Stimulated activated CD8-positive, alpha-beta memory T cell treated with anti-CD3 and anti-CD28 coated beads, Interleukin-15, amount 100 ng/mL, for 4 hours (primary cell): ENCODE measurements around the gene SALL3.

Source experiments
- DNase-seq, 2 donors: peaks; one replicate each; pipeline ENCODE4 v3.0.0-alpha.2; 2020; ENCODE audit warnings: low read depth in 2 of 2

SALL3 gene

DNA sequence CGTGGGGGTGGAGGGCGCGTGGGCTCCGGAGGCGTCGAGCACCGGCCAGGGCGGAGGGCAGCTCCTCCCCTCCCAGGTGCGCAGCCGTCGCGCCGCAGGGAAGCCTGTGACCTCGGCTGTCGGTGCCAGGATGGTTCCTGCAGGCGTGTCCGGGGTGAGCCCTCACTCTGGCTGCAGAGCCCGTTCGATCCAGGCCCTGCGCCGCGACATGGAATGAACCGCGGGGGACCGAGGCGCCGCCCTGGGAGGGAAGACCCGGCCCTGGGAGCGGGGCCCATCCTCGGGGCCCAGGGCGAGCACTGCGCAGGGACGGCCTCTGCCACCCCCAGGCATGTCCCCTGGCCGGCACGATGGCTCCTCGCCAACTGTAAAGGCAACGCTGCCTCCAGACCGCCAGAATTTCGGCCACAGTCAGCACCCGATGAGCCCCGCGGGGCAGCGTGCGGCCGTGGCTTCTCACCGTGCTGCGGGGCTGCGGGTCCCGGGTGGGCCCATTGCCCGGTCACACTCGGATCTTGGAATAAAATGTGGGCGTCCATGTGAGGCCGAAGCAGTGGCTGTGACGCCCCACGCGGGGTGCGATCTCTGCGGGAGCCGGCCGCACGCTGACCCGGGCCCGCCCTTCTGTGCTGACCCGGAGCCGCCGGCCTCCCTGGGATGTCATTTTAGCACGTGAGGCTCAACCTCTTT is 26.6 kb downstream of the SALL3 start:
- DNase-seq = no peak

DNA sequence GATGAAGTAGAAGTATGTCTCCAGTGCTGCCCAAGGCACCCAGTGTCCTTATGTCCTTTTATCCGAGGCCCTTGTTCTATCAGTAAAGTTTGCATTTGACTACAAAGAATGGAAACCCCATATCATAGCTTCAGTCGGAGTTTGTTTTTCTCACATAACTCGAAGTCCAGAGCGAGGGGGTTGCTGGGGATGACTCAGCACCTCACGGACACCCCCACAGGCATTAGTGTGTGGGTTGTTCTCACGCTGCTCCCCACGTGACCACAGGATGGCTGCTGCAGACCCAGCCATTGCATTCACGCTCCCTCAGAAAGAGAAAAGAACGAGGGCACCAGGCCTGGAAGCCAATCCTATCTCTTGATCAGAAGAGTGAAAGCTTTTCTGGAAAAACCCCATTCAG is 27.8 kb downstream of the SALL3 start:
- DNase-seq = no peak

DNA sequence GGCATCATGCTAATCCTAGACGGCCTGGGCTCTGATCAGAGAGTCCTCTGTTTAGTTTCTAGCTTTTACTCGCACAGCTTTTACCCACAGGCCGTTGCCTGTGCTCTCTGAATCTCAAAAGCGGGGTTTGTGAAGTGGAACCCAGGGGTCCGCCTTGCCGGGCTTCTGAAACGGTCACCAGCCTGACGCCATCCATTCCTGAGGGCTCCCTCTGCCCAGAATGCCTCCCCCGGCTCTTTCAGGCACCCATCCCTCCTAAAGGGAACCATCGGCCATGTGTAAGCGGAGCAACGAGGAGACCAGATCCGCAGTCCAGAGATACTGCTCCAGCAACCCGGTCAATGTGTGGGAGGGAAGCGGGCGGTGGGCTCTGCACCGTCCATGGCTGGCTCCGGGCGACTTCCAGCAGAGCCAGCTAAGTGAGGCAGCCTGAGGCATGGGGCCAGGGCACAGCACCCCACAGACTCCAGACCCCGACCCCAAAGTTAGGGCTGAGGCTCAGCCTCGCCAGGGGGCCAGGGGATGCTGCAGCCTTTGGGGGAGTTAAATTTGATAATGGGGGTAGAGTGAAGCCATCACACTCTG is 28.8 kb downstream of the SALL3 start:
- DNase-seq = no peak

DNA sequence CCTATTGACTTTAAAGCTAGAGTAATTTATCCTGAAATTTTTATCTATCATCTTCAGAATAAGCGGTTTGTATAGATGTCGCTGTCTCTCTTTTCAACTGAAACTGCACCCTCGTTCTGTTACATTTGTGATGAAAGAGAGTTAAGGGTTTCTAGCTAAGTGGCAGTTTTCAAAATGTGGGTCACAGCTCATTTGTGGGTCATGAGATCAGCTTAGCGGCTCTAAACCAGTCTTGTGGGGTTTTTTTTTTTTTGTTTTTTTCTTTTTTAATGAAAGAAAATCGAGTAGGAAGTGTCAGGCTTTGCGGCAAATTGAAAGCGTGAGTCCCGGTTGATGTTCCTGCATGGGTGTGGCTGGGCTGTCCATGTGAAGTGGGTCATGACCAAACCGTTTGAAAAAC is 31.2 kb downstream of the SALL3 start:
- no peak for DNase-seq

DNA sequence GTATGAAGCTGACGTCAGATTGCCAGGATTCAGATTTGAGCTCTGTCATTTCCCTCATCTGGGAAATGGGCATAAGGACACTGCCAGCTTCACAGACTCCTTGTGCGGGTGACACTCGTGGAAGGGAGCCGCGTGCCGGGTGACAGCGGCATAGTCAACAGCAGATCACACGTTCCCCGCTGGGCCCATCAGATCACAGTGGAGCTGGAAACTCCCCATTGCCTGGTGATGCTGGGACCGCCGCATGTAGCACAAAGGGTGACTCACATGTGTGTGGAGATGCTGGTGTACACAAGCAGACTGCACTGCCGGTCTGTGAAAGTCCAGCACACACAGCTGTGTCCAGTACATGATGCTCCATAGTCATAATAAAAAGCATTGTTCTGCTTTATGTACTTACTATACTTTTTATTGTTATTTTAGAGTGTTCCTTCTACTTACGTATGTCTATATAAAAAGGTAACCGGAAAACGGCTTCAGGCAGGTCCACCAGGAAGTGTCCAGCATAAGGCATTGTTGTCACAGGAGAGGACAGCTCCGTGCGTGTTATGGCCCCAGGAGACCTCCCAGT is 31.8 kb downstream of the SALL3 start:
- no peak for DNase-seq

DNA sequence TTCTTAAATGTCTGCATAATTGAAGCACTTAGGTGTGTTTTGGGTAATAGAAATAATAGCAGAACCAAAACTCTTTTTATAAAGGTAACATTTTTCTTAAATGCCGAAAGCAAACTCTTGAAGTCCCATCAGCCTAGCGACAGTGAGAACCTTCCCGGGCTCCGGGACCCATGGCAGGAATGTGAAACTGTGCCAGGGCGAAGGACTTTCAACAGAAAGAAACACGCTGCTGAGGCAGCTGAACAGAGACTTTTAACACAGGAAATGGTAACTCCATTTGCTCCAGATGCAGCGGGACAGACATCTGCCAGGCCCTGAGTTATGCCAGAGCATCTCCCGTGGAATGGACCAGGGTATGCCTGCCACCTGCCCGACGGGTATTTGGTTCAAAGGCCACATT is 34.3 kb downstream of the SALL3 start:
- no peak for DNase-seq

DNA sequence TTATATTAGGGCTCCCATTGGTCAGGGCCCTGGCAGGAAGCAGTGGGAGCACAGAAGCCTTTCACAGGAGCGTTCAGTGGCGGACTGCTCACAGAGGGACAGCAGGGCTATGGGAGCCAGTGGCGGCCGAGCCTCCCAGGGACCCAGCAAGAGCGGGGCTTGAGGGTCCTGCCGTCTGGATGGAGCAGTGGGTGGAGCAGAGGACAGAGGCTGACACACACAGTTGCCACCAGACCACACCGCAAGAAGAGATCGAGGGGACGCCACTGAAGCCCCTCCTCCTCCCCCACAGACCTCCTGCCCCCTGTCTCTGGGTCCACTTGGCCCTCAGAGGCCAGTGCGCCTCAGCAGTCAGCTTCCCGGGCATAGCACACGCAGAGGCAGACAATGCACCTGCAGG is 39.3 kb downstream of the SALL3 start:
- no peak for DNase-seq

DNA sequence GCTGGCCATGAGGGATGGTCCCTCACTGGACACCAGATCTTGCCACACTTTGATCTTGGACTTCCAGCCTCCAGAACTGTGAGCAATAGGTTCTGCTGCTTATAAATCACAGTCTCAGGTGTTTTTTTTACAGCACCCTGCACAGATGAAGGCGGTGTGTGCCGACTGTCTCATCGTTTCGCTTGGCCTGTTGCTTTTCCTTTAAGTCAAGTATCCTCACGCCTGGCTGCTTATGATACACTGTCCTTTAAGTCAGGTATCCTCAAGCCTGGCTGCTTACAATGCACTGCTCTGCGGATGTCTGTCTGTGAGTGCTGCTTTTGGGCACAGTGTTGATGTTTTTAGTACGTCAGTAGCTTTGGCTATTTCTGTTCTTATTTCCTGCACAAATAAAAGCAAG is 40.3 kb downstream of the SALL3 start:
- DNase-seq = no peak

DNA sequence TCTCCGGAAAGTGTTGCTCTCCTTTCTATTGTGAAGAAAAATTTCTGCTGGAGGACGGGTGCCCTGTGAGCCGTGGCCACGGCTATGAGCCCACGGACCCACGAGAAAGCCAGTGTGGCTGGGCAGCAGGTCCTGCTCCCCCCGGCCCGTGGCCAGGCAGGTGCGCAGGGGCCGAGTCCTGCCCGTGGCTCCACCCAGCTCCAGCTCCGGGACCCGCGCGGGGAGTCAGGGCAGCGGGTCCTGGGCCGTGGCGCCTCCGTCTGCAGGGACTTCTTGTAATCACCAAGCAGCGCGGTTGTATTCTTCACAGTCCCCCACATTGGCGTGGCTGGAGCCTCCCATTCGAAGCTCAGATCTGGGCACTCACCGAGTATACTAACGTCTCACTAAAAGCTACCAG is 43.0 kb downstream of the SALL3 start:
- no peak for DNase-seq

DNA sequence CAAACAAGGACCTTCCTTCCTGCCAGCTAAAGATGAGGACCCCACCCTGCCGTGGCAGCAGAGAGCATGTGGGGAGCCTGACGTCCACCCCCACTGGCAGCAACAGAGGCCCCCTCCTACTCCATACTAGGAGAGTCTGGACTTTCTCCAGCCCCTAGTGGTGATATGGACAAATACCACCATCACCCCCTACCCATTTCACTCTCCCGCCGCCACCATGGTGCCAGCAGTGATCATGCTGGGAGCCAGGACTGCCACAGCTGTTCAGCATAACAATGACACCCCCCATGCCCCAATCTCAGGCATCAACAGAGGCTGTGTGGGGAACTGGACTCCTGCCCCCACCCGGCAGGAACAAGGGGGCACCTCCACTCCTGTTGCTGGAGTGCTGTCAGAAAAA is 46.9 kb downstream of the SALL3 start:
- no peak for DNase-seq

DNA sequence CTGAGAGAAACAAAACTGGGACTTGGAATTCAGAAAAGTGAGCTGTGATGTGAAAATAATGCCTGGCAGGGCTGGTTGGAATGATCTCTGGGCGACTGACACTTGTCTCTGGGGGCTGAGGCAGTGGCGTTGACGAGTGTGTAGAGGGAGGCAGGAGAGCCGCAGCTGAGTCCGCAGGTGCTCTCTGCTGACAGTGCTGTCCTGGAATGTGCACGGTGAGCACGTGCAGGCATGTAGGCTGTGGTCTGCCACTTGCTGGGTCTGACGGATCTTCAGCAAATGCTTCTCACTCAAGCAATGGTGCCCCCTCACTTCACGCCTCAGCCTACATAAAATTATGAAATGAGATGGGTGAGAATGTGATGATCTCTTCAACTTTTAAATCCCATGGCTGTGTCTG is 51.1 kb downstream of the SALL3 start:
- no peak for DNase-seq

DNA sequence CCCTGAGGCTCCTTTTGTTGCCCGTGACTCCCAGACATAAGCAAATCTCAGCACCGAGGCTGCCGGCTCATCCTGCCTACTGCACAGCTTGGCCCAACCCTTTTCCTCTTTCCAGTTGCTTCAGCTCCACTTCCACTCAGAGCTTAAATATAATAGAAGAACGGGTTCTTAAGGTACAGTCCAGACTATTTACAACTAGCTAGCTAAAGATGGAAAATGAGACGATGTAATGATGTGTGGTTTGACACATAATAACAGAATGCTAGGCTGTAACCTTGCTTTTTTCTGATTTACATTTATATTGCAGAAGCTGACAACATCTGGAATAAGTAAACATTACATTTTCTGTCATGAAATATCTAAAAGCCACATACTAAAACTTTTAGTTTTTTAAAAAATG is 62.7 kb downstream of the SALL3 start:
- DNase-seq = no peak

DNA sequence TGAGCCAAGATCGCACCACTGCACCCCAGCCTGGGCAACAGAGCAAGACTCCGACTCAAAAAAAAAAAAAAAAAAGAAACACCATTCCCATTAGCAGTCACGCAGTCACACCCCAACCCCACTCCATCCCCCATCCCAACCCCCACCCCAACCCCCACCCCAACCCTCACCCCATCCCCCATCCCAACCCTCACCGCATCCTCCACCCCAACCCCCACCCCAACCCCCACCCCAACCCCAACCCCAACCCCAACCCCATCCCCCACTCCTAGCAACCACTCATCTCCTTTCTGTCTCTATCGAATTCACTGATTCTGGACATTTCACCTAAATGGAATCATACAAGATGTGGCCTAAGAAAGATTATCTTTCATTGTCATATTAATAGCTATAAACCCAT is 63.7 kb downstream of the SALL3 start:
- no peak for DNase-seq

DNA sequence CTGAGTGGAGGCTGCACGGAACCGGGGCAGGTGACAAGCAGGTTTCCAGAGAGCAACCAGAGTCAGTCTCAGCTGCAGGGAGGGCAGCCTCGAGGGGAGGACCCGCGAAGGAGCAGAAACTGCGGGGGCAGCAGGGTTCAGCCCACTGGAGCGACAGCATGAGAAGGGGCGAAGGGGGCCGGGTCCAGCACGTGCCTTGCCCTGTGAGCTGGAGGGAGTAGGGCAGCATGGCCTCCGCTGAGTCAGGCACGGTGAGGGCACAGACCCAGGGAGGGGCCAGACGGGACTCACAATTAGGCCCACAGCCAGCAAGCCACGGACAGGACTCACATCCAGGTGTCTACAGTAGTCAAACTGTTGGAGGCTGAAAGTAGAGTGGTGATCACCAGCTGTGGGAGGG is 66.9 kb downstream of the SALL3 start:
- DNase-seq = no peak

DNA sequence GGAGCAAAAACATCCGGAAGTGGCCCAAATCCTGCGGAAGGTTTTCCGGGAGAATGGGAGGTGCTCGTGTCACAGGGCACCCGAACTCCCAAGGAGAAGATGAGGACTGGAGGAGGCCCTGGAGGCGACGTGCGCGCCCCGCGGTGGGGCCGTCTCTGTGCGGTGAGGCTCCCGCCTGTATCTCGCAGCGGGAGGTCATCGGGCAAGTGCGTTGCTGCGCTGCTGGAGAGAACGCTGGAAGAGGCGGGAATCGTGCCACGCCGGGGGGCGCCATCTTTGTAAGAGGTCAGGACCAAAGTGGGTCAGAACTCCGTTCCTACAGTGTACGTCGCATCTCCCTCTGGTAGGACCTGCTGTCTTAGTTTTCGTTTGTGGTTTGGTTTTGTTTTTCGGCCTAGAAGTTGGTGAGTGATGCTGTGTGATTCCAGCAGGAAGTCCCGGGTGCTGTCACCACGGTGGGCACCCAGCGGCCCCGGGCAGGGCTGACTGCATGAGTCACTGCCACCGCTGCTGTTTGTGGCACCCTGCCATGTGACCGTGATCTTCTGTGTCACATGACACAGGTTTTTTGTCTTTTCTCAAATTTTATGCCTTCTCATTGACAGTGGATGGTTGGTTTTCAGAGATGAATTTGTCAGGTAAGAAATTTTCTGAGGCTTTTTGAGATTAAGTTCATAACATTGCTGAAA is 68.1 kb downstream of the SALL3 start:
- no peak for DNase-seq

DNA sequence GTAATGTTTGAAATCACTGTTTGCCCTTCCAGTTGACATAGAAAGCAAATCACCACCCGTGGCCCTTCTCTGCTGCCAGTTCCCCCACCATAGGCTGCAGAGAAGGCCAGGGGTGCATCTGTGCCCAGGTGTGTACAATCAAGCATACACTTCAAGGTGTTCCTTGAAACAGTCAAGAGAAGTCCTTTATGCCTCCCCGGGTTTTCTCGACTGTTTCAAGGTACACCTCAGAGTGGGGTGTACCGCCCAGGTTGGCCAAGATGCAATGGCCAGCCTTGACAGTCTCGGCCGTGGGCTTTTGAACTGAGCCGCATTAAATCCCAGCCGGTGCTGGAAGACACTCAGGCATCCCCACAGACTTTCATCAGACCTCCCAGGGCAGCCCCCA is 68.6 kb downstream of the SALL3 start:
- DNase-seq = no peak

DNA sequence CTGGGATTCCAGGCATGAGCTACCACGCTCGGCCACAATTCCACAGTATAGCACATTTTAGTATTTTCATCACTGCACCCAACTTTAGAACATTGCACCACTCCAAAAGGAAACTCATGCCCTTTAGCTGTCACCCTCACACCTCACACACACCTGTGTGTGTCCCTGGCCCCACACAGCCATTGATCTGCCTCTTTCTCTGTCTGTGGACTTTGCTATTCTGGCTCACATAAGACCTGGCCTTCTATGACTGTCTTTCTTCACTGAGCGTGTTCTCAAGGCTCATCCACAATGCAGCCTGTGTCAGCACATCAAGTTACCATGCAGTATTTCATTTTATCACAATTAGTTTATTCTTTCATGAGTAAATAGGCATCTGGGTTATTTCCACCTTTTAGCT is 69.9 kb downstream of the SALL3 start:
- DNase-seq = no peak
